NCI-H460 (cell line): ENCODE measurements around the gene SIN3B. TPM values are rescaled to one million over a fixed set of nuclear protein-coding genes. Genes with fewer than 3 reads are reported as not detected.

Experiments
- DNase-seq: peaks from one replicate; pipeline ENCODE4 v3.0.0-alpha.2; 2016; ENCODE audit warnings: low read depth; ENCODE audit errors: extremely low read depth
- total RNA-seq: library from RNA; depleted of rRNA; stranded (reverse); fragments of >200 nt; shearing (Covaris generic); gene quantifications from 2 replicates; pipeline ENCODE4 v1.2.3, GENCODE V29; 2014

SIN3B gene
- total RNA-seq, 1 experiment from 2014 or later: 17.5 TPM

DNA sequence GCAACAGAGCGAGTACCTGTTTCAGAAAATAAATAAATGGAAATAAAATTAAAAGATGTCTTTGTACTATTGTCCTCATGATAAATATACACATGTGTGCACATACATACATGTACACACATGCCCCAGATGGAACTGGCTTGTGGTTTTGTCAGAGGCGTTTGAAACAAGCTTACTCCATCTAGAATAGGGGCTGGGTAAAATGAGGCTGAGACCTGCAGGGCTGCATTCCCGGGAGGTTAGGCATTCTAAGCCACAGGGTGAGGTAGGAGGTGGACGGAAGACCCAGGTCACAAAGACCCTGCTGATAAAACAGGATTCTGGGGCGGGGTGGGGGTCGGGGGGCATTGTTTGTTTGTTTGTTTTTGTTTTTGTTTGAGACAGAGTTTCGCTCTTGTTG, 8.1 kb upstream of the SIN3B start:
- no peak for DNase-seq

DNA sequence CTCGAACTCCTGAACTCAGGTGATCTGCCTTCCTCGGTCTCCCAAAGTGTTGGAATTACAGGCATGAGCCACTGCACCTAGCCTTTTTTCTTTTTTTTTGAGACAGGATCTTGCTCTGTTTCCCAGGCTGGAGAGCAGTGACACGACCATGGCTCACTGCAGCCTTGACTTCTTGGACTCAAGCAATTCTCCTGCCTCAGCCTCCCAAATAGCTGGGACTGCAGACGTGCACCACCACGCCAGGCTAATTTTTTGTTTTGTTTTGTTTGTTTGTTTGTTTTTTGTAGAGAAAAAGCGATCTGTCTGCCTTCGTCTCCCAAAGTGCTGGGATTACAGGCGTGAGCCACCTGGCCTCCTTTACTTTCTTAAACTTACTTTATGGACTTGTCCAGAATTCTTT, 6.5 kb upstream of the SIN3B start:
- DNase-seq: no peak

DNA sequence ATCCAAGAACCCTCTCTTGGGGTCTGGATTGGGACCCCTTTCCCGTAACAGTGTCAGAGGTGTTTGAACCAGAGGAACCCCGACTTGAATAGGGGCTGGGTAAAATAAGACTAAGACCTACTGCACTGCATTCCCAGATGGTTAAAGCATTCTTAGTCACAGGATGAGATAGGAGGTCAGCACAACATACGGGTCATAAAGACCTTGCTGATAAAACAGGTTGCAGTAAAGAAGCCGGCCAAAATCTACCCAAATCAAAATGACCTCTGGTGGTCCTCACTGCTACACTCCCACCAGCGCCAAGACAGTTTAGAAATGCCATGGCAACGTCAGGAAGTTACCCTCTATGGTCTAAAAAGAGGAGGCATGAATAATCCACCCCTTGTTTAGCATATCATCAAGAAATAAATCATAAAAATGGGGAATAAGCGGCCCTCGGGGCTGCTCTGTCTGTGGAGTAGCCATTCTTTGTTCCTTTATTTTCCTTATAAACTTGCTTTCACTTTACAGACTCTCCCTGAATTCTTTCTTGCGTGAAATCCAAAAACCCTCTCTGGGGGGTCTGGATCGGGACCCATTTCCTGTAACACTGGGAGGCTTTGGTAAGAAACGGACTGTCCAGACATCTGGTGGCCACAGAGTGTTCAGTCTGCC, 4.4 kb upstream of the SIN3B start:
- peak; percentile 34 for DNase-seq

DNA sequence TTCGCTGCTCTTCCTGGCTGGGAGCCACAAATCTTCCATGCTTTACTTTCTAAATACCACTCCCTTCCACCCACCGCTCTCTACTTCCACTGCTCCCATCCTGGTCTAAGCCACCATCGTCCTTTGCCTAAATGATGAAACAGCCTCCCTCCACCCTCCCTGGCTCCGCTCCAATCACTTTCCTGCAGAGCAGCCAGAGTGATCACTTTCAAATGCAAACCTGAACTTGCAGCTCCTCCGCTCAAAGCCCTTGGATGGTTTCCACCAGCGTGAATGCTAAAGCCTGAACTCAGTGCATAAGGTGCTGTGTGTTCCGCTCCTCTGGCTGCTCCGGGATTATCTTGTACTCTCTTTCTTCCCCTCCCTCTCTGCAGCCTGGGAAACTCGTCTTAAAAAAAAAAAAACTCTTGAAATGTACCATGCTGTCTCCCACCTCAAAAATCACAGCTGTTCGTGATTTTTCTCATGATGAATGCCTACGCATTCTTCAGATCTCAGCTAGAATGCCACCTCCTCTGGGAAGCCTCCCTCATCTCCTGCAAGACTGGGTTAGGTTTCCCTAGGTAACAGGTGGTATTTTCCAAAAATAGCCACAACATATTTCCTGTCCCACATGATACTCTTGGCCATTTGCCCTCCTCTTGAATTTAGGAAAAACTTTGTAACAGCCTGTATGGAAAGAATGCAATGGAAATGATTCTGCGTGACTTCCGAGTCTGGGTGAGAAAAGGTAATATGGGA, 3.7 kb upstream of the SIN3B start:
- DNase-seq: peak; percentile 44

DNA sequence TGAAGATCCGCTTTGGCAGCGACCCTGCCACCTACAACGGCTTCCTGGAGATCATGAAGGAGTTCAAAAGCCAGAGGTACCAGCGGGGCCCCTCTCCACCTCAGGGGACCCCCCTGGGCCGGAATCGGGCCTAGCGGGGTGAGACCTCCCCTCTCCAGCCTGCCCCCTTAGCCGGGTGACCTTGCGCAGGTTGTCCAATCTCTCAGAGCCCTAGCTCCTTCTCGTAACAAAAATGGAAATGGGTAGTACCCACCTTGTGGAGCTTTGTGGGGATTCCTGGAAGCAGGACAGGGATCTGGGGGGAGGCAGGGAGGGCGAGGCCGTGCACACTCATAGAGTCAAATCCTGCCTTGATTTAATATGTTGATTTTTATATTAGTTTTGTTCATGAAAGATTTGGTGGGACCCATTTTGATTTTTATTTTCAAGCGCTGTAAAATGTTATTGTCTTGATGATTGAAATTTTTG, 658 bp downstream of the SIN3B start:
- no peak for DNase-seq

DNA sequence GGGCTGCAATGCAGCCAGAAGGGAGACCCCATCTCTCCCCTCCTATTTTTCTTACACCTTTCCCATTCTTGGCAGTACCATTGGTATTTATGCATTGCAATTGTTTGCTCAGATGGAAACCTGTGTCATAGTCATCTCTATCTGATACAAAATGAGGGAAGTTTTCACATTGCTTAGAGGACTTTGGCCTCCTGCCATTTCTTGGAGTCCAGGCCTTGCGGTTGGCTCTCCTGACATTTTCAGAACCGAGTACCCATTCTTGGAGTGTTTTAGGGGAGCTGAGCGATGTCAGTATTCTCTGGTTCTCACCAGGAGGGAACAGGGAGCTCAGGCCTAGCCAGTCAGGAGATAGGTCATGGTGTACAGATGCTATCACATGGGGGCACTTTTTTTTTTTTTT, 1.5 kb downstream of the SIN3B start:
- no peak for DNase-seq

DNA sequence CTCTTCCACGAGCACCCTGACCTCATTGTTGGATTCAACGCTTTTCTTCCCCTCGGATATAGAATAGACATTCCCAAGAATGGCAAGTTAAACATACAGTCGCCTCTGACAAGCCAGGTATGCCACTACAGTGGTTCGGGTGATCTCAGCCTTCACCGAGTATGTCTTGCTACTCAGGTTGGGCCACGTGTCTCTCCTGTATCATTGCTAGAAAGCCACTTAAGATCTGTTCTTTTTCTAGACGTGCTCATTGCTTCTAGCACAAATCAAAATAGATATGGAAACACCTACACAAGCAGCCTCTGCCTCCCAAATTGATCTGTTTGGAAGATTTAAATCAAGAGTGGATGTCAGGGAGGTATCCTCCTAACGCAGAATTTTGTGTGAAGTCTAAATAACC, 2.3 kb downstream of the SIN3B start:
- DNase-seq: no peak

DNA sequence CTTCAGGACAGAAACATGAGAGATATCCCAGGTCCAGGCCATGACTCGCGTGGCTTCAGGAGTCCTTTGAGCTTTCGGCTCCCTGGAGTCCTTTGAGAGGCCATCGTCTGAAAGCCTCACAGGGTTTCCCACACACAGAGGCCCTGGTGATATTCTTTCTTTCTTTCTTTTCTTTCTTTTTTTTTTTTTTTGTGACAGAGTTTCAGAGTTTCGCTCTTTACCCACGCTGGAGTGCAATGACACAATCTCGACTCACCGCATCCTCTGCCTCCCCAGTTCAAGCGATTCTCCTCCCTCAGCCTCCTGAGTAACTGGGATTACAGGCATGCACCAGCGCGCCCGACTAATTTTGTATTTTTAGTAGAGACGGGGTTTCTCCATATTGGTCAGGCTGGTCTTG, 5.5 kb downstream of the SIN3B start:
- no peak for DNase-seq

DNA sequence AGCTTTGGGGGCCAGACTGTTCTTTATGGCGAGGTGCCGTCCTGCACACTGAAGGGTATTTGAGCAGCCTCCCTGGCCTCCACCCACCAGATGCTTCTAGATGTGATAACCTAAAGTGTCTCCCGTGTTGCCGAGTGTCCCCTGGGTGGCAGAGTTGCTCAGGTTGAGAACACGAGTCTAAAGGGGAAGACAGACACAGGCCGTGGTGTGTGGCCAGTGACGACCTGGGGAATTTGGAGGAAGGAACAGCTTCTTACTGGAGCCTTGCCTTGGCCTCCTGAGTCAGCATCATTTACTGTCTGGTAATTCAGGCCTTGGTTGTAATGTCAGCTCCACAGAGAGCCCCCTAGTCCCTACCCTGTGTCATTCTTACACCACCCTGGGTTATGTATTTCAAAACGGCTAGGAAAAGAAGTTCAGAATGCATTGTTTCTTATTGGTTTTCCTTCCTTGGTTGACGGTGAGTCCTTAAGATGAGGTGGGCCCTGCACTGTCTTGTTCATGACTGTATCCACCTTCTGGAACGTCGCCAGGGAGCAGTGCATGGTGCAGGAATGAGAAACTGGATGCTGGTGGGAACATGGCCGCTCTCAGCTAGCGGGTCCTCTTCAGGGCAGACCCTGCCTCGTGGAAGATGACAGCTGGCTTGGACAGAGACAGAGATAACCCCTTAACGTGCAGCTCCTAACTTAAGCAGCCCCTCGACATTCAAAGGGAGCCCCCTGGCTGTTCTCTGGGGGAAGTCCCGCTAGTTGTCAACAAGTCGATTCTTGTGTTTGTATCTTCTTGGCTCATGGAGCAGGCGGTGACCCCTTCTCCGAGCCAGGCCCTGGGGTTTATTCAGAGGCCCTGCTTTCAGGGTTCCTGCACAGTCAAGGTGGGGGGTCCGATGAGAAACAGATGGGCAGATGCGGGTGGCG, 7.2 kb downstream of the SIN3B start:
- no peak for DNase-seq

DNA sequence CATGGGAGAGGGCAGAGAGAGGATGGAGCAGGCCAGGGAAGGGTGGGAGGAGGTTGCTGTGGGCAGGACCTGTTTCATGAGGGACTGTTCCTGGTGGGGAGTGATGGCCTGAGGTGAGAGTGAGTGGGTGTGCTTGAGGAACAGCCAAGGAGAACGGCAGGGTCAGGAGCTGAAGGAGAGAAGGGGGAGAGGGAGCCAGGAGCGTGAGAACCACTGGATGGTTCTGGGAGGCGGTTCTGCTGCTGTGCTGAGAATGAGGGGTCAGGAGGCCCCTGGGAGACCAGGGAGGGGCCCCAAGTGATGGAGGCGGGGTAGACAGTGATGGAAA, 7.8 kb downstream of the SIN3B start:
- no peak for DNase-seq

DNA sequence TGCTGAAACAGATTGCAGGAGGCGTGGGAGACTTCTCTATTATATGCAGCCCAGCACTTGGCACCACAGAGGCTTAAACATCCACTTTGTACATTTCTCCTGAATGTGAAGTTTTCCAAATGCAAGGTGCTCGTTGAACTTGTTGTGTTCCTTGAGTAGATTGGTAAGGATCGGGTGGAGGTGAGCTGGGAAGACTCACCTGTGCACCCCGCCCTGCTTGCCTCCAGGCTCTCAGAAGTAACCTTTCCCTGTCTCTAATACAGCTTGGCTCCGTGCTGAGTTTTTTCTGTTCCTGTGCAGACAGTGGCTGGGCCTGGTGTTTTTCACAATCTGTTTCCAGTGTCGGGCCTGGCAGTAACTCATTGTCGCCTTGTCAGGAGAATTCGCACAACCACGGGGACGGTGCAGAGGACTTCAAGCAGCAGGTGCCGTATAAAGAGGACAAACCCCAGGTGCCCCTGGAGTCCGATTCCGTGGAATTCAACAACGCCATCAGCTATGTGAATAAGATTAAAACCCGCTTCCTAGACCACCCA, 12.3 kb downstream of the SIN3B start:
- DNase-seq: no peak

DNA sequence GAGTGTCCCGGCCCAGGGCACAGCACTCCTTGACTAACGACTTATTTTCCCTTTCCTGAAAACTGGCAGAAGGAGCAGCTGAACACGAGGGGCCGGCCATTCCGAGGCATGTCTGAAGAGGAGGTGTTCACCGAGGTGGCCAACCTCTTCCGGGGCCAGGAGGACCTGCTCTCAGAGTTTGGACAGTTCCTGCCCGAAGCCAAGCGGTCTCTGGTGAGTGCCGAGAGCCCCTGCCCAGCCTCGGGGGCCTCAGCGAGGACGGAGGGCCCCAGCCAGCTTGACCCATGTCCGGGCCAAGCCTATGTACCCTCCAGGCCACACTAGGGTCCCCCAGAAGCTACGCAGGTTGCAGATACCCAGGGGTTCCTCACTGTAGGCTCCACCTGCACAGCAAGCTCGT, 17.7 kb downstream of the SIN3B start:
- DNase-seq: no peak

DNA sequence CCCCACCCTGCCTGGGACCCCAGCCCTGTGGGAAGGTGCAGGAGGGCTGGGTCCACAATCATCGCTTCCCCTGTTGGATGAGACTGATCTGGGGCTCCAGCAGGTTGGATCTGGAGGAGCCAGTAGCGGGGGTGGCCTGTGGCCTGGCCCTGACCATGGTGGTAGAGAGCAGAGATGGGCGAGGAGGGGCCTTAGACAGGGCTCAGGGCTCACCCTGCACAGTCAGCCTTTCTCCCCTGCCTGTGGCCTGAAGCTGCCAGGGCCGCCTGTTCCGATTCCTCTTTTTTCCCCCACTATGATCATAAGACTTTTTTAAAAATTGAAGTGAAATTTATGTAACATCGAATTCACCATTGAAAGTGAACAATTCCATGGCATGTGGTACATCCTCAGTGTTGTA, 18.2 kb downstream of the SIN3B start:
- DNase-seq: no peak

DNA sequence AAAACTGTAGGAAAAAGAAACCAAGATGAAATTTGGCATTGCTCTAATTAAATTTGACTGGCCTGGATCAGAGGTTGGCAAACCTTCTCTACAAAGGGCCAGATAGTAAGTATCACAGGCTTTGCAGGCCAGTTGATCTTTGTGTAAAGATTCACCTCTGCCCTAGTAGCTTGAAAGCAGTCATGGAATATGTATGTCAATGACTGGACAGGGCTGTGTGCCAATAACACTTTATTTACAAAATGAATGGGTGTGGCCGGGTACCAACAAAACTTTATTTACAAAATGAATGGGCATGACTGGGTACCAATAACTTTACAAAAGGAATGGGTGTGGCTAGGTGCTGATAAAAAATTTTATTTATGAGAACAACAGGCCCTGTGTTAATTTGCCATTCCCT, 20.0 kb downstream of the SIN3B start:
- DNase-seq: peak; percentile 46

DNA sequence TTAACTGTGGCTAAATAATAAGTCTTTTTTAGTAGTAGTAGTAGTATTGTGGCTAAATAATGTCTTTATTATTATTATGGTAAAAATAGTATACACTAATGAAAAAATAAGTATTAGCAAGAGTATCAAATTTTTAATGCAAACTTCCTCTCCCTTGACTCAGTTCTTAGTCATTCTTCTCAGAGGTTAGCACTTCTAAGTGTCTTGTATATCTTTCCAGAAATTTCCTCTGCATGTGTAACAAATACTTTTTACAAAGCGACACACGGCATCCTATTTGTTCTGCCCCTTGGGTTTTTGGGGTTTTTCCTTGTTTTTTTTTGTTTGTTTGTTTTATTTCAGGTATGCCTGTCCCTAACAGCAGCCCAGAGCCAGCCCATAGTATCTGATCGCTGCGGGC, 20.9 kb downstream of the SIN3B start:
- no peak for DNase-seq

DNA sequence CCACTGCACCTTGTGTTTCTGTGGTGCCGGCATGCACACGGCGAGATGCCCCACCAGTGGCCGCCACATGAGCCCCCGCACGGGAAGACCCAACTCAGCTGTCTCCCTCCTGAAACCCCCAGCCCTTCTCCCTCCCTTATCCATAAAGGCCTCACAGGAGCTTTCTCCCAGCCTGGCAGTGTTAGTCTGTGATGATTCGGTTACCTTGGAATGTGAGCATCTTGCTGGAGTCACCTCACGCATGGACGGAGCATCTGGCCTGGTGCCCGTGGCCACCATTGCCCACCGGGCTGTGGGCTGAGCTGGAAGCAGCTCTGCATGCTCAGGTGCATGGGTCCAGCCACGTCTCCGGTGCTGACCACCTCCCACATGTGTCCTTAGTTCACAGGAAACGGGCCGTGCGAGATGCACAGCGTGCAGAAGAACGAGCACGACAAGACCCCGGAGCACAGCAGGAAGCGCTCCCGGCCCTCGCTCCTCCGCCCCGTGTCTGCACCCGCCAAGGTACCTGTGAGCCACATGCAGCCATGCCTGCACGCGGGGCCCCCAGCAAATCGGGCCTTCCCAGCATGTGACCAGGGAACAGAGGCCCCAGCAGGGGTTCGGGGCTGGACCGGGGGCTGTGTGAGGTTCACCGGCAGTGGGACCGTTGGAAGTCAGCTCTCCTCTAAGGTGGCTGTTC, 22.0 kb downstream of the SIN3B start:
- no peak for DNase-seq

DNA sequence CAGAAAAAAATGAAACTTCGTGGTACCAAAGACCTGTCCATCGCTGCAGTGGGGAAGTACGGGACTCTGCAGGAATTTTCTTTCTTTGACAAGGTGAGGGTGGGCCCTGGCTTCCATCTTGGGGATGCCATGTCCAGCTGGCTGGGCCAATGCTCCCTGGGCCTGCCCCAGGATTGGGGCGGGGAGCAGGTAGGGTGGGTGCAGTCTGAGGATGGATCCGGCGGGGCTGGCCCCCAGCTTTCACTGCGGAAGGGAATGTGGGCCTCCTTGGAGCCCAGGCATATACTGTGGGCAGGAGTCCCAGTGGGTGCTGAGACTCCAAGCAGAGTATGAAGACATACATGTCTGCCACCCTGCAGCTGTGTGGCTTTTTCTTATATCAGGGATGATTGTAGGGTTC, 23.9 kb downstream of the SIN3B start:
- no peak for DNase-seq

DNA sequence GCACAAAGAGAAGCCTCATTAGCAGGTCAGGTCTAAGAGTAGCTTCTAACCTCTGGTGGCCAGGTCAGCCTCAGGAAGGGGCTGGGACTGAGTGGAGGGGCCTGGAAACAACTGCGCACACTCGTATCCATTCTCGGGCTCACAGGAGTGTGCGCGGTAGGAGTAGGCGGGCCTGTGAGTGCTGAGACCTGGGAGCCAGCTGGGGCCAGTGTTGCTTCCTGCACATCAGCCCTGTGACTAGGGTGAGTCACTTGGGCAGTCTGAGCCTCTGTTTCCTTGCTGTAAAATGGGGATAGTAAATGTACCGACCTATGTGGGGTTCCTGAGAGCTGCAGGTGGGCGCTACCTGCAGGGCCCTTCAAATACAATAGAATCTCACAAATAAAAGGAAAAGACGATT, 26.9 kb downstream of the SIN3B start:
- DNase-seq: no peak

DNA sequence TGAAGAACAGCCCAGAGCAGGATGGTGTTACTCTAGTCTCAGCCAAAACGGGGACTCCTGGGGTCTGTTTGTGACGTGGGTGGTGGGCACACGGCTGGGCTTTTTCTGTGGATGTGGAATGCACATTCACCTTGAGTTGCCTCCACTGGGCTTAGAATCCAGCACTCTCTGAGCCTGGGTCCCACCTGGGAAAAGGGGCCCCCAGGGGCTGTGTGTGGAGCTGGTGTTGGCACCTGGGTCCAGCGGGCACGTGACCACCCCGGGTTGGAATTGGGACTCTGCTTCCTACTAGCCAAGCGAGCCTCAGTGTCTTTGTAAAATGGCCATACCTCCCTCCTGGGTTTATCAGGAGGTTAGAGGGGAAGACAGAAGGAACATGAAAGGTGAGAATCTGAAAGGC, 30.4 kb downstream of the SIN3B start:
- DNase-seq: no peak

DNA sequence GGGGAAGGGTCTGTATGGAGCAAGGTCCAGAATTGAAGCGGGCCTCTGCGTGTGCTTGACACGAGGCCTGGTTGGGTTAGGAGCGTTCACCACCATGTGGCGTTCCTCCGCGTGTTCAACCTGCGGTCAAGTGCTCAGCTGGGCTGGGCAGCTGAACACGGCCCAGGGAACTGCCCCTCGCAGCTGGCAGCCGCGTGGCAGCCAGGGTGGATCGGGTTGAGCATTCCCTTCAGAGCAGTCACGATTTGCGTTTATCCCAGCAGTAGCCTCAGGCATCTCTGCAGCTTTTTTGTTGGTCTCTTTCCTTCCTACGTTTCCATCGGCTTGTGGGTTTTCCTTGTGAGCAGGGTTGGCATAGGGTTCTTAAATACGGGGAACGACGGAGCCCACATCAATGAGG, 30.9 kb downstream of the SIN3B start:
- no peak for DNase-seq

DNA sequence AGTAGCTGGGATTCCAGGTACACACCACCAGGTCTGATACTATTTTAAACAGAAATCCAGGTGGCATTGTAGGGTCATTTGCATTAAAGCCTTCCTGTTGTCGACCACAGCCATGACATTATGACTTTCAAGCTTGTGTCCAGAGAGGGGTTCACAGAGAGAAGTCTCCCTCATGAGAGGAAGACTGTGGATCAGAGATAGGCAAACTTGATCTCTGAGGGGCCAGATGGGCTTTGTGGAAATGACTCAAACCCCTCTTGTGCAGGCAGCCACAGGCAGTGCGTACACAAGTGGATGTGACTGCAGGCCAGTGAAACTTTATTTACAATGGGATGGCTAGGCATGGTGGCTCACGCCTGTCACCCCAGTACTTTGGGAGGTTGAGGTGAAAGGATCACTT, 31.8 kb downstream of the SIN3B start:
- DNase-seq: no peak
